M059J (cell line): ENCODE results near the gene PPM1L. TPM values are rescaled to one million over a fixed set of nuclear protein-coding genes. Genes with fewer than 3 reads are reported as not detected.
"Not testable (repeated sequence)": the region's sequence is repeated elsewhere in the genome, so short reads cannot be mapped to it uniquely, and the experiment has no call there.

Experiments
- DNase-seq: peaks from one replicate; pipeline ENCODE4 v3.0.0-alpha.2; 2012; ENCODE audit warnings: low read depth
- total RNA-seq: library from RNA; depleted of rRNA; stranded (reverse); fragments of >200 nt; shearing (Covaris generic); gene quantifications from 2 replicates; pipeline ENCODE4 v1.2.3, GENCODE V29; 2014; rRNA removed

The PPM1L gene
- total RNA-seq, result 0.84 and 3.7 TPM in 2 replicates

- DNase-seq, result peak; percentile 69
These were observed at the start of gene PPM1L for GRCh38 chr3:160755776-160756304. Gene PPM1L (plus strand): TSS chr3:160756231.

- DNase-seq, result peak; percentile 68
These were observed 48.7 kb upstream of the PPM1L start for GRCh38 chr3:160707187-160707794.

- DNase-seq, result no peak
These were observed 46.4 kb upstream of the PPM1L start for GRCh38 chr3:160709477-160710182.

- not testable (repeated sequence) for DNase-seq
These were observed 42.9 kb upstream of the PPM1L start for GRCh38 chr3:160713144-160713543.

GRCh38 chr3:160719710-160720109 lies 36.3 kb upstream of the PPM1L start:
- no peak for DNase-seq

- DNase-seq, result peak; percentile 13
These were observed 35.8 kb upstream of the PPM1L start for GRCh38 chr3:160720123-160720746.

- DNase-seq, result no peak
These were observed 33.7 kb upstream of the PPM1L start for GRCh38 chr3:160722331-160722730.

- no peak for DNase-seq
These were observed 30.7 kb upstream of the PPM1L start for GRCh38 chr3:160725338-160725737.

- DNase-seq, result no peak
These were observed 20.2 kb upstream of the PPM1L start for GRCh38 chr3:160735826-160736225.

GRCh38 chr3:160738048-160738447 lies 18.0 kb upstream of the PPM1L start:
- no peak for DNase-seq

GRCh38 chr3:160739079-160739478 lies 17.0 kb upstream of the PPM1L start:
- peak; percentile 62 for DNase-seq

- DNase-seq, result no peak
These were observed 9.1 kb upstream of the PPM1L start for GRCh38 chr3:160746976-160747375.

- DNase-seq, result no peak
These were observed 8.6 kb upstream of the PPM1L start for GRCh38 chr3:160747422-160747821.

- no peak for DNase-seq
These were observed 7.8 kb upstream of the PPM1L start for GRCh38 chr3:160748231-160748630.

GRCh38 chr3:160748787-160749186 lies 7.2 kb upstream of the PPM1L start:
- DNase-seq, result no peak

- DNase-seq, result no peak
These were observed 2.1 kb upstream of the PPM1L start for GRCh38 chr3:160753953-160754352.

GRCh38 chr3:160754371-160754854 lies 1.6 kb upstream of the PPM1L start:
- peak; percentile 71 for DNase-seq

- peak; percentile 93 for DNase-seq
These were observed 930 bp upstream of the PPM1L start for GRCh38 chr3:160754855-160755747.

- DNase-seq, result peak; percentile 17
These were observed 1.4 kb downstream of the PPM1L start for GRCh38 chr3:160757233-160758106.

- no peak for DNase-seq
These were observed 3.0 kb downstream of the PPM1L start for GRCh38 chr3:160758929-160759577.
